ENCODE results near the gene SLCO1A2.
"Not testable (repeated sequence)": the region's sequence is repeated elsewhere in the genome, so short reads cannot be mapped to it uniquely, and the experiment has no call there.

Gene SLCO1A2

GRCh38 chr12:21334771-21335325 is at the start of gene SLCO1A2:
Gene SLCO1A2, minus strand, starts transcription at chr12:21334917. Its CDS starts 270 bp downstream, at chr12:21334647.
- DNase-seq = no peak

- no peak for DNase-seq
Observed at GRCh38 chr12:21384261-21384660, 49.5 kb upstream of the SLCO1A2 start.

- DNase-seq = not testable (repeated sequence)
Observed at GRCh38 chr12:21381320-21381719, 46.6 kb upstream of the SLCO1A2 start.

- DNase-seq = no peak
Observed at GRCh38 chr12:21379218-21379617, 44.5 kb upstream of the SLCO1A2 start.

GRCh38 chr12:21372602-21373001 is 37.9 kb upstream of the SLCO1A2 start, which contains the start of gene IAPP:
Gene IAPP, plus strand, starts transcription at chr12:21372902. Its CDS starts 450 bp downstream, at chr12:21373352.
- DNase-seq = no peak

- DNase-seq = no peak
Observed at GRCh38 chr12:21370845-21371449, 36.2 kb upstream of the SLCO1A2 start.

GRCh38 chr12:21369141-21369980 is 34.6 kb upstream of the SLCO1A2 start:
- DNase-seq = no peak

- DNase-seq = not testable (repeated sequence)
Observed at GRCh38 chr12:21360632-21361031, 25.9 kb upstream of the SLCO1A2 start.

GRCh38 chr12:21354641-21355040 is 19.9 kb upstream of the SLCO1A2 start:
- DNase-seq = no peak

- DNase-seq = no peak
Observed at GRCh38 chr12:21353948-21354347, 19.2 kb upstream of the SLCO1A2 start.

- no peak for DNase-seq
Observed at GRCh38 chr12:21353487-21353886, 18.8 kb upstream of the SLCO1A2 start.

- no peak for DNase-seq
Observed at GRCh38 chr12:21350975-21351374, 16.3 kb upstream of the SLCO1A2 start.

GRCh38 chr12:21346542-21347205 is 12.0 kb upstream of the SLCO1A2 start:
- no peak for DNase-seq

GRCh38 chr12:21343636-21344035 is 8.9 kb upstream of the SLCO1A2 start:
- no peak for DNase-seq

- no peak for DNase-seq
Observed at GRCh38 chr12:21341769-21342168, 7.1 kb upstream of the SLCO1A2 start.

- DNase-seq = no peak
Observed at GRCh38 chr12:21340403-21340802, 5.7 kb upstream of the SLCO1A2 start.

GRCh38 chr12:21339921-21340320 is 5.2 kb upstream of the SLCO1A2 start:
- no peak for DNase-seq

- DNase-seq = no peak
Observed at GRCh38 chr12:21337959-21338744, 3.4 kb upstream of the SLCO1A2 start.

GRCh38 chr12:21337453-21337852 is 2.7 kb upstream of the SLCO1A2 start:
- DNase-seq = no peak

GRCh38 chr12:21336656-21337055 is 1.9 kb upstream of the SLCO1A2 start:
- no peak for DNase-seq

- DNase-seq = peak; percentile 35
Observed at GRCh38 chr12:21330682-21331253, 3.9 kb downstream of the SLCO1A2 start.

GRCh38 chr12:21328578-21328977 is 6.1 kb downstream of the SLCO1A2 start:
- DNase-seq = no peak

Data from NCI-H2171 (cell line).